HCT116 (cell line): ENCODE results near the gene IRF2.

Experiments used
- CTCF ChIP-seq, 3 experiments: fragments of 200-600 bp in 1 of 3; sonication (generic) in 1 of 3; IDR thresholded peaks in 2 of 3; conservative IDR thresholded peaks in 1 of 3; 2 replicates each; pipeline ENCODE4 v1.5.1; 2012 to 2017; ENCODE audit warnings: low read depth in 2 of 3, low read length in 2 of 3, antibody characterized with exemption in 1 of 3, borderline replicate concordance in 1 of 3, control low read depth in 1 of 3, mild to moderate bottlenecking in 1 of 3, mixed read lengths in 1 of 3, mixed run types in 1 of 3, moderate library complexity in 1 of 3; ENCODE audit not compliant: insufficient read depth in 1 of 3
- ELF1 ChIP-seq: IDR thresholded peaks from 2 replicates; pipeline ENCODE4 v1.6.1; 2012; ENCODE audit warnings: low read depth, borderline replicate concordance
- EZH2 ChIP-seq: fragments of 200-600 bp; sonication (generic); IDR thresholded peaks from 2 replicates; pipeline ENCODE4 v1.6.1; 2017; ENCODE audit warnings: antibody characterized with exemption, mixed run types
- JUND ChIP-seq: IDR thresholded peaks from 2 replicates; pipeline ENCODE4 v1.6.1; 2012
- POLR2AphosphoS5 ChIP-seq: IDR thresholded peaks from 2 replicates; pipeline ENCODE4 v1.6.1; 2011; ENCODE audit warnings: mild to moderate bottlenecking, low read depth, low read length, moderate library complexity
- REST ChIP-seq: IDR thresholded peaks from 2 replicates; pipeline ENCODE4 v1.6.1; 2012; ENCODE audit warnings: low read depth
- SIN3A ChIP-seq: IDR thresholded peaks from 2 replicates; pipeline ENCODE4 v1.6.1; 2012; ENCODE audit warnings: low read depth

- TF ChIP-seq POLR2AphosphoS5 (peak; percentile 19; the same call in 1 of the 2 replicates), EZH2 (no peak), CTCF (IDR thresholded peaks at IDR 0.05 in 2 of 3, conservative IDR thresholded peaks at IDR 0.05 in 1 of 3; ENCODE audit: borderline replicate concordance in 1 of 3, insufficient read depth in 1 of 3, low read depth in 2 of 3, low read length in 2 of 3) (no peak), SIN3A (0 out of 2 replicates have a peak, but pooled peaks have one; percentile 25), ELF1 (no peak), JUND (no peak), REST (no peak)
Measured at GRCh38 chr4:184472614-184473498, 1.5 kb downstream of the IRF2 start.
